ENCODE results near the gene ABCA8.

DNA sequence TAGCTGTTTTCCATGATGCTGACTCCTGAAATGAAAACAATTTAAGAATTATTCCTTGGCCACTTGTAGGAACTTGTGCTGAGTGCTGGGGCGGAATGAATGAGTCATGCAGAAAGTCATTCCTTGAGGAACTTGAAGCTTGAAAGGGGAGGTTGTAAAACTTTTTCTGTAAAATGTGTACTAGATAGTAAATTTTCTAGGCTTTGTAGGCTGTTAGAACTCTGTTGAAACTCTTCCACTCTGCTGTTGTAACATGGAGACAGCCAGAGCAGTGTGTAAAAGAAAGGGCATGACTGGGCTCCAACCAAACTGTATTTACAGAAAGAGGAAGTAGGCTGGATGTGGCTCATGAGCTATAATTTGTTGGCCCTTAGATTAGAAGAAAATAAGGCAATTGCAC, 46.1 kb downstream of the ABCA8 start:
- no peak for TF ChIP-seq EZH2 (IDR thresholded peaks at IDR 0.05; ENCODE audit: borderline replicate concordance, low read depth, low read length, poor library complexity, severe bottlenecking)
- TF ChIP-seq, protein P1, sequence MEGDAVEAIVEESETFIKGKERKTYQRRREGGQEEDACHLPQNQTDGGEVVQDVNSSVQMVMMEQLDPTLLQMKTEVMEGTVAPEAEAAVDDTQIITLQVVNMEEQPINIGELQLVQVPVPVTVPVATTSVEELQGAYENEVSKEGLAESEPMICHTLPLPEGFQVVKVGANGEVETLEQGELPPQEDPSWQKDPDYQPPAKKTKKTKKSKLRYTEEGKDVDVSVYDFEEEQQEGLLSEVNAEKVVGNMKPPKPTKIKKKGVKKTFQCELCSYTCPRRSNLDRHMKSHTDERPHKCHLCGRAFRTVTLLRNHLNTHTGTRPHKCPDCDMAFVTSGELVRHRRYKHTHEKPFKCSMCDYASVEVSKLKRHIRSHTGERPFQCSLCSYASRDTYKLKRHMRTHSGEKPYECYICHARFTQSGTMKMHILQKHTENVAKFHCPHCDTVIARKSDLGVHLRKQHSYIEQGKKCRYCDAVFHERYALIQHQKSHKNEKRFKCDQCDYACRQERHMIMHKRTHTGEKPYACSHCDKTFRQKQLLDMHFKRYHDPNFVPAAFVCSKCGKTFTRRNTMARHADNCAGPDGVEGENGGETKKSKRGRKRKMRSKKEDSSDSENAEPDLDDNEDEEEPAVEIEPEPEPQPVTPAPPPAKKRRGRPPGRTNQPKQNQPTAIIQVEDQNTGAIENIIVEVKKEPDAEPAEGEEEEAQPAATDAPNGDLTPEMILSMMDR (conservative IDR thresholded peaks at IDR 0.05; ENCODE audit: low read depth, low read length): no peak
